NCI-H1436 (cell line): ENCODE results near the gene INTS6L.

ENCODE experiments used
- DNase-seq: peaks from one replicate; lab custom pipeline; 2025; lab: John Stamatoyannopoulos, UW

The INTS6L gene, protein sequence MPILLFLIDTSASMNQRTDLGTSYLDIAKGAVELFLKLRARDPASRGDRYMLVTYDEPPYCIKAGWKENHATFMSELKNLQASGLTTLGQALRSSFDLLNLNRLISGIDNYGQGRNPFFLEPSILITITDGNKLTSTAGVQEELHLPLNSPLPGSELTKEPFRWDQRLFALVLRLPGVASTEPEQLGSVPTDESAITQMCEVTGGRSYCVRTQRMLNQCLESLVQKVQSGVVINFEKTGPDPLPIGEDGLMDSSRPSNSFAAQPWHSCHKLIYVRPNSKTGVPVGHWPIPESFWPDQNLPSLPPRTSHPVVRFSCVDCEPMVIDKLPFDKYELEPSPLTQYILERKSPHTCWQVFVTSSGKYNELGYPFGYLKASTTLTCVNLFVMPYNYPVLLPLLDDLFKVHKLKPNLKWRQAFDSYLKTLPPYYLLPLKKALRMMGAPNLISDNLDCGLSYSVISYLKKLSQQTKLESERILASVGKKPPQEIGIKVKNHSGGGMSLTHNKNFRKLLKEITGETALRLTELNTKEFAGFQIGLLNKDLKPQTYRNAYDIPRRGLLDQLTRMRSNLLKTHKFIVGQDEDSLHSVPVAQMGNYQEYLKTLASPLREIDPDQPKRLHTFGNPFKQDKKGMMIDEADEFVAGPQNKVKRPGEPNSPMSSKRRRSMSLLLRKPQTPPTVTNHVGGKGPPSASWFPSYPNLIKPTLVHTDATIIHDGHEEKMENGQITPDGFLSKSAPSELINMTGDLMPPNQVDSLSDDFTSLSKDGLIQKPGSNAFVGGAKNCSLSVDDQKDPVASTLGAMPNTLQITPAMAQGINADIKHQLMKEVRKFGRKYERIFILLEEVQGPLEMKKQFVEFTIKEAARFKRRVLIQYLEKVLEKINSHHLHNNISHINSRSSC

DNA sequence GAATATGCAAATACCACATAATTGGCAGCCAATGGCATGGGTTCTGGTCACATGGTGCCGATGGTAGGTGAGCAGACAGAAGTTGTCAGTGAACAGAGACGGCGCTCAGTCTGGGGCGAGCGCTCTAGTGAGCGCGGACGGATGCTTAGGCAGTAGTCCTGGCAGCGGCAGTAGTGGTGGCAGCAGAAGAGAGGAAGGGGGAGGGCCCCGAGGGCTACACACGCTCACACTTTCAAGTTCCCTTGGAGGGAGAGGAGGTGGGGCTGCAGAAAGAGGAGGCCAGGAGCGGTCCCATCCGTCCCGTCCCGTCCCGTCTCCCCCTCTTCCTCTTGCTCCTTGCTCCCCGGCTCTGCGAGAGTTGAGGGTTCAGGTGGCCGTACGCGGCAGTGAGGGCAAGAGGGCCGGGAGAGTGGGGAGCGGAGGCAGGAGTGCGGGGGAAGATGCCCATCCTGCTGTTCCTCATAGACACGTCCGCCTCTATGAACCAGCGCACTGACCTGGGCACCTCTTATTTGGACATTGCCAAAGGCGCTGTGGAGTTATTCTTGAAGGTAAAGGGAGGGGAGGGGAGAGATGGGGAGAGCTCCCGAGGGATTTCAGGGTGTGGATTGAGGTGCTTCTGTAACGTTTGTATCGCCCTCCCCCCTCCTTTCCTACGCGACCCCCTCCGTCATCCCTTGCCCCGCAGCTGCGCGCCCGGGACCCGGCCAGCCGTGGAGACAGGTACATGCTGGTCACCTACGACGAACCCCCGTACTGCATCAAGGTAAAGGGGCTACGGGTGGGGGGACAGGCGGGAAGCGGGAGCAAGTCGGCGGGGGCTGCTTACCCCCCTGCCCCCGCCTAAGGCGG lies at the start of gene INTS6L:
TSS of gene INTS6L (plus strand) at position 108 of the 852 bp plus-strand sequence. CDS start at position 441, 333 bp downstream.
- peak; percentile 86 for DNase-seq

DNA sequence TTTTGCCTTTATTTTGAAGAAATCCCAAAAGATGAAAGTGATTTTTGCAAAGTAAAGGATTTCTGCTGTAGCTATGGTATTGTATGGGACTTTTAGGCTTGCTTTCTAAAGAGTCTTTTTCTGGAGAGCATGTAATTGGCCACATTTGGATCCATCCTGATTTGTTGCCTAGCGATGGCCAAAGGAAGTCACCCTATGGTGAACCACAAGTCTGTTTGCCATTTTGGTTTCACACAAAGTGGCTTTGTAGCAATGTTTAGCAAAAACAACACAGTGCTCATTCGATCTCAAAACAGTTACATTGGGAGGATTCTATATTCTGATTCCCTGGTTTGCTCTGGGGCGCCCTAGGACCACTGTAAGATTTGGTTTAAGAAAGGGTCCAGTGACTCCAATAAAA lies 44.1 kb upstream of the INTS6L start:
- no peak for DNase-seq

DNA sequence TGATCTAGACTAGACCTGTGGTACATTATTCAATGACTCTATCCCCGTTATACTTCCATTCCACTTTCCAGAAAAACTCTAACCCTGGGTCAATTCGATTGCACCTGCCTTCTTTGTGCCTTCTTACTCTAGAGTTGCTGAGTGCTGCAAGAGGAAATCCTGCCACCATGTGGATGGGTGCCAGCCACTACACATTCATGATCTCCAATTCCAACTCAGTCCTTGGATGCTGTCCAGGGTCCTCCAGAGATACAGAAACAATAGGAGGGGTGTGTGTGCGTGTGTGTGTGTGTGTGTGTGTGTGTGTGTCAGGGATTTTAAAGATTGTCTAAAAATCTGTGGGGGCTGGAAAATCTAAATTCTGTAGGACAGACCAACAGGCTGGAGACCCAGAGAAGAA lies 42.9 kb upstream of the INTS6L start:
- DNase-seq, result peak; percentile 61

DNA sequence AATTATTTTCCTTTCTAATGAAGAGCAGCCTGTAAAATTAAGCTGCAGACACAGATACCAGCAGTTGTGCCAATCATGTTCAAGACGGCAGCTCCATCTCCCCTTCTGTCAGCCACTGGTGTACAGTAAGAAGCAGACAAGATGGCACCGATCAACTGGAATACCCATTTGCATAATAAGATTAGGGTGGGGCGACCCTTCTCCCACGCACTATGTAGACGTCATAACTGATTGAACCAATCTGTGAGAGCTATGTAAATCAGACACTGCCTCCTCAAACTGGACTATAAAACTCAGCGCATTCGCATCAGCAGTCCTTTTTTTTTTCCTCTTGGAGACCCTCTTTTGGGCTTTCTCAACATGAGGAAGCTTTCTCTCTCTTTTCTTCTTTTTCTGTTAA lies 40.4 kb upstream of the INTS6L start:
- DNase-seq, result no peak

DNA sequence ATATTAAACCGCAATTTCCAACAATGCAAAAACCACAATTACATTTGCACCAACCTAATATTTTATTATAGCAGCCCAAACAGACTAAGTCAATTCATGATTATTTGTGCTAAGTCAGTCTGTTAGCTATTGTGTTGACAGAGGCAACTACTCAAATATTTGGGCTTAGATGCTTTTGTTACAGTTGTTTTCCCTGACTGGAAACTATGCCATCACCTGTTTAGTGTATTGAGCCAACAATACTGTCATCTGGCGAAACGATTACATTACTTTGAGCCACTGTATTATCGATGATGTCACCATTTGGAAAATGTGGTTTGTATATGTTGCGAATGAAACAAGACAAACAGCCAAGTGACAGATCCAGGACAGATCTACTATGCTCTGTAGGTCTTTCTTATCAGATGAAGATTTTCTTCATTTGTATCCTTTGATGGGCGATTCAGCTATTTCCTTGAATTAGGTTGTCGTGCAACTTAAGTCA lies 38.7 kb upstream of the INTS6L start:
- DNase-seq, result no peak

DNA sequence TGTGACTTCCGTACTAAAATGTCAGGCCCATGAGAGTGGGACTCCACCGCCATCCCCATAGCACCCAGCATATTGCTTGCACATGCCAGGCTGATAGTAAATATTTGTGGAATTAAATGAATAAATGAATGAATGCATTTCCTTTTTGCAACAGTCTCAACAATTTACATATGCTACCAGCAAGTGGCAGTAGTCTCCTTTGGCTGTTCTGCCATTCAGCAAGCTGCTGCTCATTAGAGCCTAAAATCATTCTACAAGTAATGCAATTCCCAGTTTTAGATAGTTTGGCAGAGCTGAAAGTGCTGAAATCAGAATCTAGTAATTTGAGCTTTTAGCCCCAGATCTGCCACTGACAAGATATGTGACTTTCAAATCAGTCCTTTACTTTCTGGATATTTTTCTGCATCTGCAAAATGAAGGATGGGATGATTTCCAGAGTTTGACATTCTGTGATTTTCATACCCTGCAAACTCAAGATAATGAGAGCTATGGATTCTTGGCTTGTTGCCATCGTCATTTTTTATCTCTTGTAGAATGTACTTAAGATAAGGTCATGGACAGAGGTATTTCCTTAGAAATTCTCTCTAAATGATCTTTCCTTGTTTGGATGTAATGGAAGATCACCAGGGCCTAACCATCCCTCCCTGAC lies 35.7 kb upstream of the INTS6L start:
- DNase-seq, result no peak

DNA sequence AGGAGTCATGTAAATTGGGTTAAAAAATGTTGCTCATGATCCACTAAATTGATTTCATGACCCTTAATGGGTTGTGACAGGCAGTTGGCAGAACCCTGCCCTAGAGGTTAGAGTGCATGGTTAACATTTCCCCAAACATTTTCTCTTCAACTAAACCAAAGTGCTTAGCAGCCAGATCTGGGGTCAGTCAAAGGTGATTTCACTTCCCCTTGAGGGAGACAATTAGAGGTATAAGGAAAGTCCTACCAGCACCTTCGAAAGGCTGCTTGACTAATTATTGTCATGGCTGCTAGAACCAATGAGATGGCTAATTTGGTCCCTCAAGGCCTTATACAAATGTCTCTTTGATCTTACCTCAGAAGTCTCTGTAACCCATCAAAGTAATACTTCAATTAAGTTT lies 30.9 kb upstream of the INTS6L start:
- DNase-seq, result no peak

DNA sequence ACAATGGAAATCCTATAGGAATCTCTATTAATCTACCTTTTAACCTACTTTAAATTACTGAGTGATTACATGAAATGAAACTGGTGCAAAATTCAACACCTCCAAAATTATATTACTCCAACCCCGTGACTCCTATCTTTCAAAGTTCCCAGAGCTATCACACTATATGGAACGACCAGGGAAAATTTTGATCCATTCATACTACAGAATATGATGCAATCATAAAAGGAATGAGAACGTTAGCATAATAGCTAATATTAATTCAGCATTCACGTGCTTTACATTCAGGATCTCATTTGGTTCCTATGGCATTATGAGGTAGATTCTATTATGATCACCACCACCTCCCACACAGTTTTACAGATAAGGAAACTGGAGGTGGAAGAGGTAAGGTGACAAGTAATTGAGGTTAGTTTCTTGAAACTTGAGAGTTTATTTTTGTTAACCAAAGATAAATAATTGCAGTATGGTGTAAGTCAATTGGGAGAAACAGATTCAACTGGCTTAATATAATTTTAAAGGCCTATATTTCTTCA lies 29.4 kb upstream of the INTS6L start:
- no peak for DNase-seq

DNA sequence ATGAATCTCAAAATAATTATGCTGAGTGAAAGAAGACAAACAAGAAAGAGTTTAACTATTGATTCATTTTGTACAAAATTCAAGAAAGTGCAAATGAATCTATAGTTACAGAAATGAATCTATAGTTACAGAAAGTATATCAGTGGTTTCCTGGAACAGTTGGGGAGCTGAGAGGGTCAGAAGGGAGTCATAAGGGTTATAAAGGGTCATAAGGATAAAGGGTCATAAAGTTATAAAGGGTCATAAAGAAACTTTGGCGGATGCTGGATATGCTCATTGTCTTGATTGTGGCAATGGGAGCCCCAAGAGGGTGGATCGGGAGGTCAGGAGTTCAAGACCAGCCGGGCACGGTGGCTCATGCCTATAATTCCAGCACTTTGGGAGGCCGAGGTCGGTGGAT lies 26.0 kb upstream of the INTS6L start:
- no peak for DNase-seq

DNA sequence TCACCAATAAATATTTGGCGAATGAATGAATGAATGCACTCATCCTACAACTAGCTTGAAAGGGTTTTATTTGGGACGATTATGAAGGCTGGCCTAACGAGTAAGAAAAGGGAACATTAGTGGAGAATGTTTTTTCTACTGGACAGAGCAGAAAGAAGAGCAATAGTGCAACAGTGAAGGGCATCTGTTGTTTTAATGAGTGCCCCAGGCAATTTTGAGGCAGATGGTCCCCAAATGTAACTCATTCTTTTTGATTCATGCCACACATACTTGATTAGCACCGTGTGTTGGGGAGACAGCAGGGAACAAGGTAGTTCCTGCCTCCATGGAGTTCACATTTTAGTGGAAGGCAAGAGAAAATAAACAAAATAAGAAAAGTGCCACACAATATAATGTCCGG lies 22.7 kb upstream of the INTS6L start:
- DNase-seq, result no peak

DNA sequence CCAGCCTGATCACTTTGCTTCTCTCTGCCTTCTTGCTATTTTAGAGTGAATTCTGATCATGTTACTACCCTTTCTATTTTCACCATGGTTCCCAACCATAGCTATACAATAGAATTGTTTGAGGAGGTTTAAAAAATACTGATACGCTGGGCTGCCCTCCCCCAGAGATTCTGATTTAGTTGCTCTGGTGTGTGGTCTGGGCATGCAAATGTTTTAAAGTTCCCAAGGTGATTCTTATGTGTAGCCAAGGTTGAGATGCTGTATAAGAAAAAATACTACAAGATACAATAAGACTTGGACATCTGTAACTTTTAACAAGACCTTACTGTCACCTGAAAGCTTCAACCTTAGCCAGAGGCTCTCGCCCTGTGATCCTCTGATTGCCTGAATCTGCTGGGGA lies 22.2 kb upstream of the INTS6L start:
- no peak for DNase-seq

DNA sequence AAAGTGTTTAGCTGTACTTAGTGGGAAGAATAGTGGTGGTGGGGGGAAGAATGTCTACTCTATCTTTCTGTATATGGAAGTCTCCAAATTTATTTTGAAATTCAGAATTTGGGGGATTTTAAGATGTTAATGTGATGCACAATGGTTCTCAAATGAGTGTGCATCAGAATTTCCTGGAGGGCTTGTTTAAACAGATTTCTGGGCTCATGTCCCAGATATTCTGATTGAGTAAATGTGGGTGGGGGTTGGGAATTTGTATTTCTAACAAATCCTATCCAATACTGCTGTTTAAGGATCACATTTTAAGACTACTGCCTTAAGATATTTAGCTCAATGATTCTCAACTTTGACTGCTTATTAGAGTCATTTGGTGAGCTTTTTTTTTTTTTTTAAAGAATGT lies 15.1 kb upstream of the INTS6L start:
- DNase-seq, result no peak

DNA sequence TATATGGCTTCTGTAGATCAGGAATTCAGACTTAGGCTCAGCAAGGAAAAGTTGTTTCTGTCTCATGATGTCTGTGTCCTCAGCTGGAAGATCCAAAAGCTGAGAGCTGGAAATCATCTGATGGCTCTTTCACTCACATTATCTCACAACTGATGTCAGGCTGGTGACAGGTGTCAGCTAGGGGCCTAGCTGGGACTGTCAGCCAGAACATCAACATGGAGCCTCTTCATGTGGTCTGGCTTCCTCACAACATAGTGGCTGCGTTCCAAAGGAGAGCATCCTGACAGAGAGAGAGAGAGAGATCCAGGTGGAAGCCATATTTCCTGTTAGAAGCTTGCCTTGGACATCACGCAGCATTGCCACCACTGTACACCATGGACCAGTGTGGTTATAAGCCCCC lies 10.6 kb upstream of the INTS6L start:
- DNase-seq, result no peak

DNA sequence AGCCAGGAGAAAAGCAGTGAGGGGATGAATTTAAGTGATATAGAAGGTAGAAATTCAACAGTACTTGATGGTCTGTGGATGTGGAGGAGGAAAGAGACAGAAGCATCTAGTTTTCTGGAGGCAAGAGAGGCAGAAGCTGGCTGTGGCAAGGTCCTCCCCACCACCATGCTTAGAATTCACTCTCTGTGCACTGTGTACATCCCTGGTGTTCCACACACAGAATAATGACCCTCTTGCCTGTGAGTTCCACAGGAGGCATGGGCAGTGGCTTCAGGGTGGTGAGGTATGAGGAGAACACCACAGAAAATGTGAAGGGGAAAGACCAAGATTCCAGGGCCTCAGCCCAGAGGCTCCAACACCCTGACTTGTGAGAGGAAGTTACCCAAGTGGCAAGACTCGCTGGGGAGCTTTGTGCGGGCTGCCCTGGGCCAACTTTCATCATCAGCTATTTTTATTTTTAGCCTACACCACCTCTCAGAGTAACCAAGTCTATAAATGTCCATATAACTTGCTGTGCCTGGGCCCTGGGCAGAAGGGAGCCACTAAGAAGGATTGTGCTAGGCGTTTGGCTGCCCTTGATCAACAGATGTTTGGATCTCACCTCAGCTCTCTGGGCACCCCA lies 7.8 kb upstream of the INTS6L start:
- DNase-seq, result no peak

DNA sequence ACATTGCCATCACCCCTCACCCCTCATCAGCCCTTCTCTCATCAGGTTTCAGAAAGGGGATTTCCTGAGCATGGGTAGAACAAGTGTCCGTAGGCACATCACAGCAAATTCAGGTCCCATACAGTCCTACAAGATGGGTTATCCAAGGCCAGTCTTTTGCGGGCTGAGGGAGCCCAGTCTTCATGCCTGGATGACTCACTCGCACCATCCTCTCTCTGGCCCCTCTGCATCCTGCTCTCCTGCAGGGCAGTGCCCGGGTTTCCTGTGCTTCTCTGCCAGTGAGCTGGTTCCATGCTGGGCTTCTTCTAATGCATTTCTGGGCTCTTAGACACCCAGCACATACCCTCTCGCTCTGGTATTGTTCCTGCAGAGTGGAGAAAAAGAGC lies 7.3 kb upstream of the INTS6L start:
- no peak for DNase-seq

DNA sequence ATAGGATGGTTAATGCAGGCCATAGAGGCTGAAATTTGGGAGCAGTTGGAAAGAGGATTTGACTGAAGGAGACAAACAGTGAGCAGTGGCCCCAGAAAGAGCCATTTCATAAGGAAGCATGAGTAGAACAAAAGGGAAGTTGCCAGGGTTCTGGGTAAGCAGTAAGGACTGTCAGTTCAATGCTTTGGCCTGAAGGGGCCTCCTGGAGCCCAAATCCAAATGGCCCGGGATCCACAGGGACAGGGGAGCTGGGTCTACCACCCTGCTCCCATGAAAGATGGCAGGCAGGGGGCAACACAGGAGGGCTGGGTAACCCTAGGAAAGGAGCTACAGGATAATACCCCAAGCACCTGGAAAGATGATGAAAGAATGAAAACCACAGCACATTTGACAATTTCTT lies 4.1 kb upstream of the INTS6L start:
- DNase-seq, result no peak

DNA sequence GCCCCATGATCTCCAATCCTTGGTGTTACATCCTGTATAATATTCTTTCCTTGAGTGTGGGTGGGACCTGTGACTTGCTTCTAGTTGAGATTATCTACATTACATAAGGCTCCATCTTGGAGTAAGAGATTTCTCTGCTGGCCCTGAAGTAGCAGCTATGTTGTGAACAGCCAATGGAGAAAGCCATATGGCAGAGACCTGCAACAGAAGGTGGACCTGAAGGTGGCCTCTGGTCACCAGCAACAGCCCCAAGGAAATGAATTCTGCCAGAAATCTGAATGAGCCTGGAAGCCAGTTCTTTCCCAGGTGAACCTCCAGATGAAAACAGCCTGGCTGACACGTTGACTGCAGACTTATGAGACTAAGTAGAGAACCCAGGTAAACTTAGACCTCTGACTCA lies 2.3 kb upstream of the INTS6L start:
- no peak for DNase-seq

DNA sequence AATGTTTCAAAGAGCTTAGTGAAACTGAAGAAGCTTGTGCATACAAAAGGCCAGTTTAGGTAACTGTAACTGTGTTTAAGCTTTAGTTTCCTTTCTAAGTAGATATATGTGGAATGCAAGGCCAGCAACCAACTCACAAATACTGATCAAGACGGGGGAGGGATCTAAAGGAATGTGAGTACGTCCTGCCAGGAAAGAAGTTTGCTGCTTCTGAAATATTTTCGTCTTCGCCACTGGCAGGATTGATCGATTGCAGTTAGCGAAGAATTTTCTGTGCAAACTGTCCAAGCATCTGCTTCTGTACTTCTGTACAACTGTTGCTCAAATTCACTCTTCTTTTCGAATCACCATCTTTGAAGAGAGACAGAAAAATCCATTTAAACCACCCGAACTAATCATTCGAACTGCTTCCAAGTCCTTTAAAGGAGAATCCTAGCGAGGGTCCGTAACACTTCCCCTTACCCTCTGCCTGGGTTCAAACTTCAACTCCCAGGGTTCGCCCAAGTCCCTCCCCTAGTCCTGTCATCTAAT lies 373 bp upstream of the INTS6L start:
- DNase-seq, result no peak

DNA sequence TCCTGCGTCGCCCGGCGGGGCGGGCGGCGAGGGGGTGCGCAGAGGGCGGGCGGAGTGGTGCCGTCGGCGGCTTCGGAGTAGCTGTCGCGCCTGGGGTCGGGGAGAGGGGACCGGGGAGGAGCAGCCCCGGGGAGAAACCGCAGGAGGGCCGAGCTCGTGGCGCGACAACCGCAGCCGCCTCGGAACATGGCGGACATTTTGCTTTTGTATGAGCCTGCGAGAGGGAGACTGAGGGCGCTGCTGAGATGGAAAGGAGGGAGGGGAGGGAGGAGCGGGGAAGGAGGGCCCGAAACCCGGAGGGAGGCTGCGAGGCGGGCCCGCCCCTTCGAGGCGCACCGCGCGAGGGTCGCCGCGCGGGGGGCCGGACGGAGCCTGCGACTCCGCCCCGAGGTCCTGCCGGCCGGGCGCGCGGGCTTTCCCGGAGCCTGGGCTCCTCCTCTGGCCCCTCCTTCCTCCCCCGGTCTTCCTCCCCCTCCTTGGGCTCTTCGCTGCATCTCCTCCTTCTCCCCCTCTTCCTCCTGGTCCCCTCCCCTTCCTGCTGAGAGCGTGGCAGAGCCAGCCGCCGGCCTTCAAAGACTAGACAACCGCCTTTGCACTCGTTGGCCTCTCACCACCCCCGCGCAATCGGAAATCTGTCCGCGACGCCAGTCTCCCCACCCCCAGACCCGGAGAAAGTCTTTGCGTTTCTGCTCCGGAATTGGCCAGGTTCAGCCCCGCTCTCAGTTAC lies 1.1 kb downstream of the INTS6L start:
- DNase-seq, result peak; percentile 92

DNA sequence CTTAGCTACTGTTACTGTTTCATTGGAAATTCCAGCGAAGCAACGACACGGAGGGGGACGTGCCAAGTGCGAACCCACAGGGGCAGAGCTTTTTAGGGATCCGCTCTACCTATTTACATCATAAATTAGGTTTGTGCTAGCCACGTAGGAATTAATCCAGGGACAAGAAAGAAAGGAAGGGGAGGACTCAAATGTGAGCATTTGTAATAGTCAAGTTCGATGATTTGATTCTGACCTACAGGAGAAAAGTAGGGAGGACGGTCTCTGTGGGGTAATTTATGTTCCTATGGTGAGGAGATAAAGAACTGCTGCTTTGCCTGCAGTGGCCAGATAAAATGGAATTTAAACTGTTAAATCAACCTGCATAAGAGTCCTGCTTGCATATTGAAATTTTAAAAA lies 1.7 kb downstream of the INTS6L start:
- DNase-seq, result no peak
